ENCODE results near the gene WIPF3. TPM values are rescaled to one million over a fixed set of nuclear protein-coding genes. Genes with fewer than 3 reads are reported as not detected.

WIPF3 gene
- total RNA-seq, 2 donors from 2014 or later: 5.2 to 7.2 TPM

DNA sequence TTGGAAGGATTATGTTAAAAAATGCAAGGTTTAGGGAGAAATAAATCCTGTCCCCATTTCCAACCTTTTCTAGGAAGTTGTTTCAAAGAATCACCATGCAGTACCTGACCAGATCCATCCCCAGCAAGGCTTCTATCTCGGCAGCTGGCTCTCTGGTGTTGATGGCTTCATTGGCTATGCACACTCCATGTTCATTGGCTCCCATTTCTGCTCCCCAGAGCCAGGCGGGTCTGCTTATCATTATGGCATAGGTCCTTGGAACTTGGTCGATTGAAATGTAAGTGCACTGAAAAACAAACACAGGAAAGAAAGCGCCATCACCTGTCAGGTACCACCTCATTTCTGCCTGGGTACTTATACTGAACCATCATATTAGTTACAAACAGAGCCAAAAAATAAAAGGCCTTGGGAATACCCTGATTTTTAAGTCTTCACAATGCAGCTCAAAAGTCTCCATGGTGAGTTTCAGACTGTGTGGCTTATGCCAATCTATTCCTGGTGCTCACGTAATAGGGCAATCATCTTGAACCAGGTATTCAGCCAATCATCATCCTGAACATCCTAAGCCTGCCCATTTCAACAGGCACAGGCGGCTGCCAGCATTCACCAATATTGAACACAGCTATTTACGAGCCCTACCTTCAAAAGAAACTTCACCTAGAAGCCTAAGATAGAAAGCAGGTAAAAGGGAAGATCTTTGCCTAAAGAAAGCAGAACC is 148.9 kb downstream of the WIPF3 start:
- H3K4me1 Mint-ChIP-seq: peaks cover 32% of the 10 kb centered on the region
- H3K27ac ChIP-seq (ENCODE audit: low read depth, low read length): no peak overlapping the region
- no peaks in the 10 kb centered on the region for H3K9me3 Mint-ChIP-seq
- H3K27me3 Mint-ChIP-seq (ENCODE audit: insufficient read depth): no peaks in the 10 kb centered on the region
- no peak overlapping the region for H3K4me3 Mint-ChIP-seq
- no peak overlapping the region for H3K27ac Mint-ChIP-seq
- peaks cover 61% of the 10 kb centered on the region for H3K36me3 Mint-ChIP-seq (ENCODE audit: low read depth)
- H3K36me3 ChIP-seq (ENCODE audit: control insufficient read depth, insufficient read depth, low read length): peaks cover 76% of the 10 kb centered on the region
- H3K27me3 ChIP-seq (ENCODE audit: control insufficient read depth, insufficient read depth, low read length, poor library complexity, severe bottlenecking): no peaks in the 10 kb centered on the region
- TF ChIP-seq, protein P1, sequence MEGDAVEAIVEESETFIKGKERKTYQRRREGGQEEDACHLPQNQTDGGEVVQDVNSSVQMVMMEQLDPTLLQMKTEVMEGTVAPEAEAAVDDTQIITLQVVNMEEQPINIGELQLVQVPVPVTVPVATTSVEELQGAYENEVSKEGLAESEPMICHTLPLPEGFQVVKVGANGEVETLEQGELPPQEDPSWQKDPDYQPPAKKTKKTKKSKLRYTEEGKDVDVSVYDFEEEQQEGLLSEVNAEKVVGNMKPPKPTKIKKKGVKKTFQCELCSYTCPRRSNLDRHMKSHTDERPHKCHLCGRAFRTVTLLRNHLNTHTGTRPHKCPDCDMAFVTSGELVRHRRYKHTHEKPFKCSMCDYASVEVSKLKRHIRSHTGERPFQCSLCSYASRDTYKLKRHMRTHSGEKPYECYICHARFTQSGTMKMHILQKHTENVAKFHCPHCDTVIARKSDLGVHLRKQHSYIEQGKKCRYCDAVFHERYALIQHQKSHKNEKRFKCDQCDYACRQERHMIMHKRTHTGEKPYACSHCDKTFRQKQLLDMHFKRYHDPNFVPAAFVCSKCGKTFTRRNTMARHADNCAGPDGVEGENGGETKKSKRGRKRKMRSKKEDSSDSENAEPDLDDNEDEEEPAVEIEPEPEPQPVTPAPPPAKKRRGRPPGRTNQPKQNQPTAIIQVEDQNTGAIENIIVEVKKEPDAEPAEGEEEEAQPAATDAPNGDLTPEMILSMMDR (conservative IDR thresholded peaks at IDR 0.05): no peak
- H3K4me1 ChIP-seq (ENCODE audit: control insufficient read depth, insufficient read depth, low read length): no peaks in the 10 kb centered on the region
- no peak overlapping the region for H3K4me3 ChIP-seq (ENCODE audit: low read length)
- H3K9me3 ChIP-seq (ENCODE audit: control insufficient read depth, low read length): peaks cover 24% of the 10 kb centered on the region
- 91% methylated on average over 4 to 7 of the region's 7 CpGs for WGBS, 2 experiments (ENCODE audit: insufficient coverage in 1 of 2, insufficient read length in 1 of 2)
- no peak overlapping the region for H3K9ac ChIP-seq (ENCODE audit: extremely low read depth, low read length, poor library complexity, severe bottlenecking)
- DNase-seq: no peak

DNA sequence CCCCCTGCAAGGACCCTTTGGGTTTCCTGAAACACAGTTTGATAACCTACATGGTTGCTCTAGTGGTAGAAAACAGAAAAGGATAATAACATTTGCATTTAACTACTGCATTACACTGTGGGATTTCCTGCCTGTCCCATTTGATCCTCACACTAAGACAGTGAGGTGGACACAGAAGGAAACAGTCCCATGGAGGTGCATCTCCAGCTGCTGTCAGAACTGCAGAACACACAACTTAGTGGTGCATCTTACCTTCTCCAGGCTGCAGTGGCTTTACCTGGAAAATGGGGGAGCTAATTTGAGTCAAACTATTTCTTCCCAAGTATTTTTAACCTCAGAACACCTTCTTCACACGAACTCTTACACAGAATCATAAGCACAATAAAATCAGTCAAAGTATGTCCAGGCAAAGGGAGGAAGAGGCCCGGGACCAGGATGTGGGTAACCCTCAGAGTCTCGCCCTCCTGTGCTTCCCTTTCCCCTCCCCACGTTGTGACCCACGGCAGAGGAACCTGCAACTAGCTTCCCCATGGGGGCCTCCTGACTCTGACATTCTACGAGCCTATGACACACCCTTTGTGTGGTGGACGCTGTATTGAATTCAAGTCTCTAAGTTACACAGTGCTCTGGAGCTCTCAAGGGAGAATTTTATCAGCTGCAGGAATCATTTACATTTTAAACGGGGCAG is 149.6 kb downstream of the WIPF3 start:
- no peak overlapping the region for H3K4me3 Mint-ChIP-seq
- H3K27me3 ChIP-seq (ENCODE audit: control insufficient read depth, insufficient read depth, low read length, poor library complexity, severe bottlenecking): no peaks in the 10 kb centered on the region
- no peaks in the 10 kb centered on the region for H3K4me1 ChIP-seq (ENCODE audit: control insufficient read depth, insufficient read depth, low read length)
- H3K4me1 Mint-ChIP-seq: peaks cover 37% of the 10 kb centered on the region
- H3K36me3 Mint-ChIP-seq (ENCODE audit: low read depth): peaks cover 60% of the 10 kb centered on the region
- no peaks in the 10 kb centered on the region for H3K27me3 Mint-ChIP-seq (ENCODE audit: insufficient read depth)
- H3K27ac ChIP-seq (ENCODE audit: low read depth, low read length): no peak overlapping the region
- H3K9me3 ChIP-seq (ENCODE audit: control insufficient read depth, low read length): peaks cover 17% of the 10 kb centered on the region
- TF ChIP-seq, protein P1 (conservative IDR thresholded peaks at IDR 0.05): no peak
- H3K36me3 ChIP-seq (ENCODE audit: control insufficient read depth, insufficient read depth, low read length): peaks cover 74% of the 10 kb centered on the region
- WGBS, 2 experiments (ENCODE audit: insufficient coverage in 1 of 2, insufficient read length in 1 of 2): 91 to 92% methylated on average over 6 to 8 of the region's 8 CpGs
- no peaks in the 10 kb centered on the region for H3K9me3 Mint-ChIP-seq
- no peak overlapping the region for H3K9ac ChIP-seq (ENCODE audit: extremely low read depth, low read length, poor library complexity, severe bottlenecking)
- DNase-seq: no peak
- H3K4me3 ChIP-seq (ENCODE audit: low read length): no peak overlapping the region
- H3K27ac Mint-ChIP-seq: peak overlapping the region; percentile 24

DNA sequence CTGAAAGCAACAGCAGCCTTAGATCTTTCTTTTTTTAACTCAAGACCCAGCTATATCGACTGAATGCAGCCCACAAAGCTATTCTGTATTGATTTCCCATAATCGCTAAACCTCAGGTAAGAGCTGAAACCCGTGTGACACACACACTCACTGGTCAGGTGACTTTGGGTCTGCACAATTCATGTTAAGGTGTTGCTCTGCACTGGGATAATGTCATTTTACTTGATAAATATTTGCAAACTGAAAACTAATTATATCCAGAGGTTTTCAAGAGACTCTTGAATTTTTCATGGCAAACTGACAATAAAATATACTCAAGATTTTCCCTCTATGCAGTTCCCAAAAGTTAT is 150.2 kb downstream of the WIPF3 start:
- Mint-ChIP-seq H3K4me3 (no peak overlapping the region), H3K27ac (peak overlapping the region; percentile 24), H3K4me1 (peaks cover 37% of the 10 kb centered on the region), H3K9me3 (no peaks in the 10 kb centered on the region), H3K27me3 (ENCODE audit: insufficient read depth) (no peaks in the 10 kb centered on the region), H3K36me3 (ENCODE audit: low read depth) (peaks cover 55% of the 10 kb centered on the region)
- Histone ChIP-seq H3K4me1 (ENCODE audit: control insufficient read depth, insufficient read depth, low read length) (no peaks in the 10 kb centered on the region), H3K27ac (ENCODE audit: low read depth, low read length) (no peak overlapping the region), H3K27me3 (ENCODE audit: control insufficient read depth, insufficient read depth, low read length, poor library complexity, severe bottlenecking) (no peaks in the 10 kb centered on the region), H3K9ac (ENCODE audit: extremely low read depth, low read length, poor library complexity, severe bottlenecking) (no peak overlapping the region), H3K9me3 (ENCODE audit: control insufficient read depth, low read length) (peaks cover 12% of the 10 kb centered on the region), H3K36me3 (ENCODE audit: control insufficient read depth, insufficient read depth, low read length) (peaks cover 69% of the 10 kb centered on the region), H3K4me3 (ENCODE audit: low read length) (no peak overlapping the region)
- 92 to 94% methylated on average over 3 of the region's 3 CpGs for WGBS, 2 experiments (ENCODE audit: insufficient coverage in 1 of 2, insufficient read length in 1 of 2)
- TF ChIP-seq, protein P1 (conservative IDR thresholded peaks at IDR 0.05): no peak
- no peak for DNase-seq

Data from endodermal cell (in vitro differentiated cells).